ENCODE data around the gene MMEL1.

DNA sequence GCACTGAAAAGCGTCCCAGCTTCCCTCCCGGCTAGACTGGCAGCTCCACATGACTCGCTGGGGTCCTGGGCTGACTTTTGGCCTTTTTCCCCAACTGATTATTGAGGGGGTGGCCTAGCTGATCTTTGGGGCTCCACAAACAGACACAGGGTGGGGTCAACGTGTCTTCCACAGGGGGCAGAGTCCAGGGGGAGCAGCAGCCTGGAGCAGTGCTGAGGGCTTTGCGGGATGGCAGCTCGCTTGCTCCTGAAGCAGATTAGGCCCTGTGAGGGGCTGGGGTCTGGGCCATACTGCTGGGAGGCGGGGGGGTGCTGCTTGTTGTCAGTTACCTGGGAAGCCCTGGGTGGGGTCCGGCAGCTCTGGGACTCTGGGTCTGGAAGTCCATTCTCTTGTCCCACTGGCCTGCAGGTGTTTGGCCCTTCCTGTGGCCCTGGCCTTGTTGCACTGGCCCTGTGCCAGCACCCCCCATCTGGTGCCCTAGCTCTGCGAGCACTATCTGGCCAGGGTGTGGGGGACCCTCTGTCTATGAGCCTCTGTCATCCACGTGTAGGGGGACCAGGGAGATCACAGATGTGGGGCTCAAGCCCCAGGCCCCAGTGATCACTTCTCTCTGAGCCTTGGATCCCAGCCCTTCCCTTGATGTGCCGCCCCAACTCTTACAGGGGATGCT, 90.4 kb downstream of the MMEL1 start:
- TF ChIP-seq POLR2A (IDR thresholded peaks at IDR 0.05; ENCODE audit: low read depth) (no peak), EP300 (IDR thresholded peaks at IDR 0.05) (no peak)
